Measurements from ENCODE around the gene RAB23. TPM values are rescaled to one million over a fixed set of nuclear protein-coding genes. Genes with fewer than 3 reads are reported as not detected.

Gene RAB23
- total and polyA plus RNA-seq, 8 donors, result 14.0 to 27.3 (median 24.4) TPM

GRCh38 chr6:57142178-57142525 lies 80.0 kb downstream of the RAB23 start:
- ATAC-seq, result no peak
- Histone ChIP-seq H3K4me3 (no peak overlapping the region), H3K27me3 (no peaks in the 10 kb centered on the region), H3K36me3 (peaks cover 0 to 50% of the 10 kb centered on the region in 2 donors), H3K9me3 (no peaks in the 10 kb centered on the region), H3K4me1 (no peaks in the 10 kb centered on the region), H3K27ac (no peak overlapping the region)
- intact Hi-C loops (cut with DNase I), result no loop called here
- no peak for DNase-seq
- TF ChIP-seq CTCF (IDR thresholded peaks at IDR 0.05), result no peak

- H3K27ac ChIP-seq, result no peak overlapping the region
- H3K4me3 ChIP-seq, result no peak overlapping the region
- no peak for TF ChIP-seq CTCF (IDR thresholded peaks at IDR 0.05)
- no peak for ATAC-seq
- no peaks in the 10 kb centered on the region for H3K4me1 ChIP-seq
- H3K27me3 ChIP-seq, result no peaks in the 10 kb centered on the region
- intact Hi-C loops (cut with DNase I), result no loop called here
- H3K9me3 ChIP-seq, result no peaks in the 10 kb centered on the region
- peaks cover 0 to 53% of the 10 kb centered on the region in 2 donors for H3K36me3 ChIP-seq
- no peak for DNase-seq
Observed at GRCh38 chr6:57141451-57142177, 80.5 kb downstream of the RAB23 start.

GRCh38 chr6:57138026-57138425 lies 84.1 kb downstream of the RAB23 start:
- DNase-seq (no peak), ATAC-seq (no peak)
- Histone ChIP-seq H3K4me1 (no peaks in the 10 kb centered on the region), H3K27me3 (no peaks in the 10 kb centered on the region), H3K27ac (no peak overlapping the region), H3K9me3 (no peaks in the 10 kb centered on the region), H3K4me3 (no peak overlapping the region), H3K36me3 (peaks cover 0 to 64% of the 10 kb centered on the region in 2 donors)
- intact Hi-C loops (cut with DNase I), result no loop called here
- no peak for TF ChIP-seq CTCF (IDR thresholded peaks at IDR 0.05)

- DNase-seq (no peak), ATAC-seq (no peak)
- peaks cover 0 to 63% of the 10 kb centered on the region in 2 donors for H3K36me3 ChIP-seq
- TF ChIP-seq CTCF (IDR thresholded peaks at IDR 0.05), result no peak
- no peak overlapping the region for H3K4me3 ChIP-seq
- no peak overlapping the region for H3K27ac ChIP-seq
- H3K4me1 ChIP-seq, result no peaks in the 10 kb centered on the region
- H3K27me3 ChIP-seq, result no peaks in the 10 kb centered on the region
- no peaks in the 10 kb centered on the region for H3K9me3 ChIP-seq
- intact Hi-C loops (cut with DNase I), result no loop called here
Observed at GRCh38 chr6:57137350-57137749, 84.8 kb downstream of the RAB23 start.

Other genes with a start within 250 kb of the RAB23 start
- gene KIAA1586, start 175.6 kb downstream of the RAB23 start, total RNA-seq, result 10 to 100 TPM; 11.0 to 13.0 TPM
- gene KIAA1586, start 175.6 kb downstream of the RAB23 start, polyA plus RNA-seq (ENCODE audit: insufficient read length in 6 of 6), result 10 to 100 TPM; 22.0 to 26.9 (median 25.4) TPM
- gene ZNF451, start 132.1 kb downstream of the RAB23 start, total RNA-seq, result 10 to 100 TPM; 51.7 to 53.4 TPM
- gene ZNF451, start 132.1 kb downstream of the RAB23 start, polyA plus RNA-seq (ENCODE audit: insufficient read length in 6 of 6), result 10 to 100 TPM; 36.3 to 50.5 (median 44.5) TPM
- gene BAG2, start 50.0 kb downstream of the RAB23 start, total RNA-seq, result 10 to 100 TPM in 1 of 2 donors, 1 to 10 TPM in 1; 9.2 to 11.3 TPM
- gene BAG2, start 50.0 kb downstream of the RAB23 start, polyA plus RNA-seq (ENCODE audit: insufficient read length in 6 of 6), result 10 to 100 TPM in 1 of 6 donors, 1 to 10 TPM in 5; 6.0 to 10.9 (median 7.4) TPM
- gene PRIM2, start 95.3 kb upstream of the RAB23 start, total RNA-seq, result 10 to 100 TPM; 11.2 to 14.9 TPM
- 10 to 100 TPM; 13.2 to 18.8 (median 15.9) TPM for gene PRIM2, start 95.3 kb upstream of the RAB23 start, polyA plus RNA-seq (ENCODE audit: insufficient read length in 6 of 6)

Measured in left lung (tissue), 10 donors.